NCI-H82 treated with DMSO at 0.1 percent for 48 hours (cell line): ENCODE data around the gene OR10H4.
"Not testable (repeated sequence)": the region's sequence is repeated elsewhere in the genome, so short reads cannot be mapped to it uniquely, and the experiment has no call there.

Source experiments
- DNase-seq: peaks from one replicate; lab custom pipeline; 2025; ENCODE audit not compliant: unreplicated experiment; lab: John Stamatoyannopoulos, UW

Gene OR10H4

DNA sequence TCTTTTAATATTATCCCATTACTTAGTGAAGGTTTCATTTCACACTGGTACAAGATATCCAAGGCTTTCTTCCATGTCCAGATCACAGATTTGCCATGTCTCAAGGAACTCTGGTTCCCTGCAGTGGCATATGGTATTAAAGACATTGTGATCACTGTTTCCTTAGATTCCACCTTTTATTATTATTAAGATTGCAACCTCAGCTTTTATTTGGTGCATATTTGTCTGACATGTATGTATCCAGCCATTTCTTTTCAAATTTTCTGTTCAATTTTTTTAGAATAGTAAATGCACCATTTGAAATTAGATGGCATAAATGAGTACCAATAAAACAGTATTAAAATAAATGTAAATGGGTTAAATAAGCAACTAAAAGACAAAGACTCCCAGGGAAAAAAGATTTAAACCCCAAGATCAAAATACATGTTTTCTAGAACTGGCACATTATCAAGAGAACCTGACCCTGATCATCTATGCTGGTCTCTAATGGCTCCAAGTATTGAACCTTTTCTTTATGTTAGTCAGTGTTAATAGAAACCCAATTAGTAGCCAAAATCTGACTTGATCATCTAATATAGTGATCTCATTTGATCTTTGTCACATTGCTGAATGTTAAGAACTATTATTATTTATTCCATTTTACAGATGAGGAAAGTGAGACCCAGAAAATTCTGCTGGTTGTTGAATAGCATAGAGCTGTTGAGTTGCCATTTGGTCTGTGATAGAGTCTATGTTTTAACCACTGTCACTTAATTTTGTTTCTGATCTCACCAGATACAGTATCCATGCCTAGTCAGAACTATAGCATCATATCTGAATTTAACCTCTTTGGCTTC, at the start of gene OR10H4:
Gene OR10H4 (plus strand): TSS at position 786 of the 836 bp plus-strand sequence. CDS start 0 bp downstream, at position 786.
- DNase-seq = no peak

DNA sequence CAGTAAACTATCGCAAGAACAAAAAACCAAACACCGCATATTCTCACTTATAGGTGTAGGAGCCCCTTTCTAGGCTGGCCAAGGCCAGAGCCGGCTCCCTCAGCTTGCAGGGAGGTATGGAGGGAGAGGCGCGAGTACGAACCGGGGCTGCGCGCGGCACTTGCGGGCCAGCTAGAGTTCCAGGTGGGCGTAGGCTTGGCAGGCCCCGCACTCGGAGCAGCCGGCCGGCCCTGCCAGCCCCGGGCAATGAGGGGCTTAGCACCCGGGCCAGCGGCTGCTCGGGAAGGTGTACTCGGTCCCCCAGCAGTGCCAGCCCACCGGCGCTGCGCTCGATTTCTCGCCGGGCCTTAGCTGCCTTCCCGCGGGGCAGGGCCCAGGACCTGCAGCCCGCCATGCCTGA, 49.2 kb upstream of the OR10H4 start:
- not testable (repeated sequence) for DNase-seq

DNA sequence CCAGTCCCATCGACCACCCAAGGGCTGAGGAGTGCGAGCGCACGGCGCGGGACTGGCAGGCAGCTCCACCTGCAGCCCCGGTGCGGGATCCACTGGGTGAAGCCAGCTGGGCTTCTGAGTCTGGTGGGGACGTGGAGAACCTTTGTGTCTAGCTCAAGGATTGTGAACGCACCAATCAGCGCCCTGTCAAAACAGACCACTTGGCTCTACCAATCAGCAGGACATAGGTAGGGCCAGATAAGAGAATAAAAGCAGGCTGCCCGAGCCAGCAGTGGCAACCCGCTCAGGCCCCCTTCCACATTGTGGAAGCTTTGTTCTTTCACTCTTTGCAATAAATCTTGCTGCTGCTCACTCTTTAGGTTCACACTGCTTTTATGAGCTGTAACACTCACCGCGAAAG, 48.8 kb upstream of the OR10H4 start:
- not testable (repeated sequence) for DNase-seq

DNA sequence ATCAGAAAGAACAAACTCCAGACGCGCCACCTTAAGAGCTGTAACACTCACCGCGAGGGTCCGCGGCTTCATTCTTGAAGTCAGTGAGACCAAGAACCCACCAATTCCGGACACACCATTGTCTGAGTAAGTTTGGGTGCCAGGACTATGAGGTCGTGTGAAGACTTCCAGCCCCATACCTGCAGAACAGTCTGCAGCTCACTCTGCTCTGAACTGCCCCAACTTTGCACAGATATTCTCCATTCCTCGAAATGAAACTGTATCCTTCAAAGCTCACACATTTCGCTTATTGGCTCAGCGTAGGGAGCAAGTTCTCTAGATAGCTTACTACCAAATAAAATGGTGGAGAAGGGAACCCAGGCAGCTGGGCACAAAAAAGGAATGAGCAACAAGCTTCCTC, 48.3 kb upstream of the OR10H4 start:
- no peak for DNase-seq

DNA sequence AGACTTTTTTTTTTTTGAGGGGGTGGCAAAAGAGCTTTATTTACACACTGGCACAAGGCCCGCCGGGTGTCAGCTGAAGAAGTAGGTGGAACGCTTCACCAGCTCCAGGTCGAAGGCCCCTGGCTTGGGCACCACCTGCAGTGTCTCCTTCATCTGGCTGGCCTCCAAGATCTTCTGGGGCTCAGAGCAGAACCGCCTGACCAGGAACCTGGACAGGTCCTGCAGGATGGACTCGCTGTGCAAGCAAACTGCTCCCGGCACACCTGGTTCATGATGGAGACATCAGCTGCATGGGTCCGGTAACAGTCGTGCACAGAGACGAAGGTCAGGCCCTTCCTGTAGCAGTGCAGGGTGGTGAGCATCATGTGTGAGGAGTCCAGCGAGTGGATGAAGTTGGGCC, 46.6 kb upstream of the OR10H4 start:
- no peak for DNase-seq

- DNase-seq = not testable (repeated sequence)
These were observed 45.9 kb upstream of the OR10H4 start for GRCh38 chr19:15902898-15903297.

- no peak for DNase-seq
These were observed 43.8 kb upstream of the OR10H4 start for GRCh38 chr19:15905026-15905425.

- no peak for DNase-seq
These were observed 37.1 kb upstream of the OR10H4 start for GRCh38 chr19:15911599-15912235.

- DNase-seq = no peak
These were observed 35.4 kb upstream of the OR10H4 start for GRCh38 chr19:15913384-15913783.

DNA sequence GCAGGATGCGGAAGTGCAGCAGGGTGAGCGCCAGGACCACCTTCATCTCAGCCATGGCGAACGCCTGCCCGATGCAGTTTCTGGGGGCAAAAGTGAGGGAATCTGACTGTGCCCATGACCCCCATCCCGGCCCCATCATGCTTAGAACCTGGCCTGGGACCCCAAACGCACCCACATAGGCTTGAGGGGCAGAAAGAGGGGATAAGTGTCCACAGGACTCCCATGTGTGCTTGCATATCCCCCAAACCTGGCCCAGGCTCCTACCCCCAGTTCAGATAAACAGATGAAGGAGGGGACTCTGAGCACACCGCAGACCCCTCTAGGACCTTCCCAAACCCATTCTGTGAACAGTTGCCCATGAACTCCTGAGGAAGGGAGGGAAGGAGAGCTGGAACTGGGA, 35.0 kb upstream of the OR10H4 start:
- no peak for DNase-seq

DNA sequence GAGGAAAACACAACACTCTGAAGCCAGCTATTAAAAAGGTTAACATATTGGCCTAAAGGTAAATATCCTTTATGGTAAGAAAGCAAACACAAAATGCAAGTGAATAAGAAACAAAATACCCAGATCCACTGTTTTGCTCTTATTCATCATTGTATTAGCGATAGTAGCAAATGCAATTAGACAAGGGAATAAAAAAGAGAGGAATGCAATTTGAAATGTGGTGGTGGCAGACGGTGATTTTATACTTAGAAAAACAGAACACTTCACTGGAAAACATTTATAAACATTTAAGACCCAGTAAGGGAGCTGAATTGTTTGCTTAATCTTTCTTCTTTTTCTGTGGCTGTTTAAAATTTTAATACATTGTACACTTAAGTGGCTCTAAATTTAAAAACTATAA, 33.7 kb upstream of the OR10H4 start:
- no peak for DNase-seq

- no peak for DNase-seq
These were observed 29.6 kb upstream of the OR10H4 start for GRCh38 chr19:15919243-15919642.

GRCh38 chr19:15922021-15922420, 26.8 kb upstream of the OR10H4 start:
- DNase-seq = no peak

- no peak for DNase-seq
These were observed 25.1 kb upstream of the OR10H4 start for GRCh38 chr19:15923702-15924101.

GRCh38 chr19:15926484-15926883, 22.3 kb upstream of the OR10H4 start:
- no peak for DNase-seq

GRCh38 chr19:15928321-15928720, 20.5 kb upstream of the OR10H4 start:
- no peak for DNase-seq

GRCh38 chr19:15933761-15934331, 15.0 kb upstream of the OR10H4 start:
- DNase-seq = not testable (repeated sequence)

DNA sequence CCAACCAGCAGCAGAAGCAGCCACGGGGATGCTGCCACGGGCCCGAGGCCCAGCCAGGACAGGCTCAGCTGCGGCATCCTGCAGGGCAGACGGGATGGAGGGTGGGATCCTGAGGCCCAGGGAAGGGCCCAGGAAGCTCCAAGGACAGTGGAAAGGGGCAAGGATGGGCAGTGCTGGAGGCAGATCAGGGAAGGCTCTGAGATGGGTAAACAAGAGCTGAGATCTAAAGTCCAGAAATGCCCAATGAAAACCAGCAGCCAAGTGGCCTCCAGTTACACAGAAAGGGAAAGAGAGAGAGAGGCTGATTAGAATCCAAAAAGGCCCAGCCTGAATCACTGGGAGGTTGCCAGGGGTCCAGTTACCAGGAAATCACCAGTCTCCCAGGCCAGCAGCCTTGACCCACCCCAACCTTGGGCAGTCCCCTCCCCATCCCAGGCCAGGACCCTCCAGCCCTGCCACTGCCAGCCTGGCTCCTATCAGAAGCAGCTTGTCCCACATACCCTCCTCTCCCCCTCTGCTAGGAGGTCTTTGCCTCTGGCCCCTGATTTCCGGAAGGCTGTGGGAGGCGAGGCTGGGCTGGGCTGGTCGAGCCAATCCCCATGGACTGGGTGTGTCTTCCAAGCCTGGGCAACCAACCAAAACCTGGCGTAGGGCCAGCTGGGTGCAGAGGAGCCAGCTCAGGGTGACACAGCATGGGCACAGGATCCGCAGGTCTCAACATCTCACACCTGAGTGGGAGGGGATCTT, 14.3 kb upstream of the OR10H4 start, which contains the start of gene CYP4F11:
Gene CYP4F11 (minus strand): TSS at position 198 of the 747 bp plus-strand sequence. CDS start 121 bp downstream, at position 77.
- no peak for DNase-seq

DNA sequence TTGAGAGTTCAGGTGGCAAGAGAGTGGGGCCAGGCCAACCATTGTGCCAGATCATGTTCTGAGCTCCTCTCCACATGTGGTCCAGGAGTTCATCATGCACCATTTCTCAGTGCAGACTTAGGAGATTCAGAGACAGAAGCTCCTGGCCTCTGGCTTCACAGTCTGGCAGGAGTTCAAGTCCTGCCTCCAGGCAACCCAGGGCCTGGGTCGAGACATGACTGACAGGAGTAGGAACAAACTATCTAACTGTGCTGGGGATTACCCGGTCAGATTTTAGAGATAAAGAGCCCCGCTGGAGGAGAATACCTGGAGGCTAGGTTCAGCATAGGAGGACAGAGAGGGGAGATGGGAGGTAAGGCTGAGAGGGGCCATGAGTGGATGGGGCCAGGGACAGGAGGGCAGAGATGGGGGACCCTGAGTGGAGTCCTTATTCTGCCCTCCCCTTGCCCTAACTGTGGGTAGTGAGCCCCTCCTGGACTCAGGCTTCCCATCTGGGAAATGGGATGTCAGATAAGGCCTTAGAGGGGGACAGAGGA, 13.6 kb upstream of the OR10H4 start:
- no peak for DNase-seq

GRCh38 chr19:15936173-15936572, 12.6 kb upstream of the OR10H4 start:
- no peak for DNase-seq

DNA sequence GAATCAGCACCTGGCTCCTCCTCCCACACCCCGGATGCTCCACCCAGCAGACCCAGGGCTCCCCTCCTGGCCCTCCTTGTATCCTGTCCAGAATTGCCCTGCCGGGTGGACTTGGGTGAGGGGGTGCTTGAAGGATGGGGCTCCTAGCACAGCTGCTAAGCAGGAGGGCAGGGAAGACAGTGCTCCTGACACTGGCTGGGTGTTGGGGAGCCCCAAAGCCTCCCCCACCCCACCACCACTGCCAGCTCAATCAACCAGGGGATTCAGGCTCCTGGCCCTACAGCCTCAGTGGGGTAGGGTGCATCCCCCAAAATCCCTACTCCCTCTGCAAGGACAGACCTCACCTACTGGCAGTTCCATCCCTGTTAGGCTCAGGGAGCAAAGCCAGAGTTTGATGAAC, 11.9 kb upstream of the OR10H4 start:
- no peak for DNase-seq
